Keratinocyte (primary cell): ENCODE data around the gene LAIR2.

Experiments used
- CTCF ChIP-seq, 3 experiments: IDR thresholded peaks in 1 of 3; conservative IDR thresholded peaks in 1 of 3; optimal IDR thresholded peaks in 1 of 3; 2 replicates in 2 of 3; 3 replicates in 1 of 3; pipeline versions ENCODE3 to v1.5.1; 2011; ENCODE audit warnings: low read length in 3 of 3, mild to moderate bottlenecking in 3 of 3, moderate library complexity in 2 of 3, control low read depth in 1 of 3, inconsistent platforms in 1 of 3; ENCODE audit not compliant: insufficient read depth in 2 of 3; ENCODE audit errors: extremely low read depth in 1 of 3
- EZH2 ChIP-seq: IDR thresholded peaks from one replicate; pipeline ENCODE4 v1.6.1; 2012; ENCODE audit warnings: inconsistent platforms, mild to moderate bottlenecking, low read length, moderate library complexity

DNA sequence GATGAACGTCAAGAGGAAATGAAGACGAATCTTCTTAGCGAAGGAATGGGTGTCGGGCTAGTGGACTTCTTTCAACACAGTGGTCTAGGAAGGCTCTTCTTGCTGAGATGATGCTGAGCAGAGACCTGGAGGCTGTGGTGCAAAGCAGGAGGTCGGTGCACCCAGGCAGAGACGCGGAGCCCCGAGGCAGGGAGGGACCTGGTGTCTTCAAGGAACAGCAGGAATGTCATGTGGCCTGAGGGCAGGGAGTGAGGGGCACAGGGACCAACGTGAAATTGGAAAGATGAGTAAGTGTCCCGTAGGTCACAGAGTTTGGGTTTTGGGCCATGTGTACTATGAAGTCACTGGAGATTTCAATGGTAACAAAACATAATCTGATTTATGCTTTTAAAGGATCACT is 18.2 kb upstream of the LAIR2 start:
- TF ChIP-seq CTCF (optimal IDR thresholded peaks at IDR 0.05 in 1 of 3, IDR thresholded peaks at IDR 0.05 in 1 of 3, conservative IDR thresholded peaks at IDR 0.05 in 1 of 3; ENCODE audit: extremely low read depth in 1 of 3, insufficient read depth in 2 of 3, low read length in 3 of 3) (no peak), EZH2 (no peak)
